Ramos (cell line): Measurements from ENCODE around the gene TERT.
"Not testable (repeated sequence)": the region's sequence is repeated elsewhere in the genome, so short reads cannot be mapped to it uniquely, and the experiment has no call there.

ENCODE experiments used
- in situ Hi-C: fragments of 300-500 bp; cut with MboI; formaldehyde crosslinking; loops from one replicate; pipeline ENCODE4 v1.14.3; 2022; ENCODE audit warnings: low sequenced_read_pairs; ENCODE audit not compliant: unreplicated experiment

TERT gene

GRCh38 chr5:1282131-1282992, 12.5 kb downstream of the TERT start:
- in situ Hi-C loops = no loop called here

- in situ Hi-C loops = no loop called here
Measured at GRCh38 chr5:1281038-1281882, 13.6 kb downstream of the TERT start.

GRCh38 chr5:1280177-1281037, 14.5 kb downstream of the TERT start:
- in situ Hi-C loops = no loop called here

- in situ Hi-C loops = no loop called here
Measured at GRCh38 chr5:1279443-1280151, 15.3 kb downstream of the TERT start.

GRCh38 chr5:1278656-1279442, 16.0 kb downstream of the TERT start:
- in situ Hi-C loops = no loop called here

GRCh38 chr5:1278216-1278615, 16.7 kb downstream of the TERT start:
- in situ Hi-C loops = no loop called here

GRCh38 chr5:1277781-1278180, 17.1 kb downstream of the TERT start:
- in situ Hi-C loops = no loop called here

GRCh38 chr5:1277331-1277730, 17.5 kb downstream of the TERT start:
- in situ Hi-C loops = no loop called here

GRCh38 chr5:1276930-1277329, 17.9 kb downstream of the TERT start:
- in situ Hi-C loops = no loop called here

GRCh38 chr5:1275397-1276391, 19.2 kb downstream of the TERT start:
- in situ Hi-C loops = not testable (repeated sequence)

GRCh38 chr5:1274471-1274870, 20.4 kb downstream of the TERT start:
- in situ Hi-C loops = no loop called here

- in situ Hi-C loops = no loop called here
Measured at GRCh38 chr5:1273745-1274144, 21.1 kb downstream of the TERT start.

- in situ Hi-C loops = no loop called here
Measured at GRCh38 chr5:1272201-1272600, 22.7 kb downstream of the TERT start.

GRCh38 chr5:1270933-1271914, 23.6 kb downstream of the TERT start:
- in situ Hi-C loops = no loop called here

- in situ Hi-C loops = no loop called here
Measured at GRCh38 chr5:1270426-1270825, 24.4 kb downstream of the TERT start.

- in situ Hi-C loops = no loop called here
Measured at GRCh38 chr5:1268666-1269065, 26.2 kb downstream of the TERT start.

- in situ Hi-C loops = no loop called here
Measured at GRCh38 chr5:1268056-1268455, 26.8 kb downstream of the TERT start.
